AG10803 (cell line): Measurements from ENCODE around the gene KSR1.

Experiments
- DNase-seq: peaks from one replicate; pipeline ENCODE4 v3.0.0; 2010; ENCODE audit warnings: low read depth
- H3K4me3 ChIP-seq: 2 replicates; pipeline ENCODE4 v1.5.1; 2011; ENCODE audit warnings: mild to moderate bottlenecking, low read length, control low read depth
- TF ChIP-seq, protein P1 (sequence below): conservative IDR thresholded peaks from 2 replicates; pipeline ENCODE4 v1.5.1; 2011; ENCODE audit warnings: mild to moderate bottlenecking, low read length, control low read depth, inconsistent platforms

Gene KSR1

DNA sequence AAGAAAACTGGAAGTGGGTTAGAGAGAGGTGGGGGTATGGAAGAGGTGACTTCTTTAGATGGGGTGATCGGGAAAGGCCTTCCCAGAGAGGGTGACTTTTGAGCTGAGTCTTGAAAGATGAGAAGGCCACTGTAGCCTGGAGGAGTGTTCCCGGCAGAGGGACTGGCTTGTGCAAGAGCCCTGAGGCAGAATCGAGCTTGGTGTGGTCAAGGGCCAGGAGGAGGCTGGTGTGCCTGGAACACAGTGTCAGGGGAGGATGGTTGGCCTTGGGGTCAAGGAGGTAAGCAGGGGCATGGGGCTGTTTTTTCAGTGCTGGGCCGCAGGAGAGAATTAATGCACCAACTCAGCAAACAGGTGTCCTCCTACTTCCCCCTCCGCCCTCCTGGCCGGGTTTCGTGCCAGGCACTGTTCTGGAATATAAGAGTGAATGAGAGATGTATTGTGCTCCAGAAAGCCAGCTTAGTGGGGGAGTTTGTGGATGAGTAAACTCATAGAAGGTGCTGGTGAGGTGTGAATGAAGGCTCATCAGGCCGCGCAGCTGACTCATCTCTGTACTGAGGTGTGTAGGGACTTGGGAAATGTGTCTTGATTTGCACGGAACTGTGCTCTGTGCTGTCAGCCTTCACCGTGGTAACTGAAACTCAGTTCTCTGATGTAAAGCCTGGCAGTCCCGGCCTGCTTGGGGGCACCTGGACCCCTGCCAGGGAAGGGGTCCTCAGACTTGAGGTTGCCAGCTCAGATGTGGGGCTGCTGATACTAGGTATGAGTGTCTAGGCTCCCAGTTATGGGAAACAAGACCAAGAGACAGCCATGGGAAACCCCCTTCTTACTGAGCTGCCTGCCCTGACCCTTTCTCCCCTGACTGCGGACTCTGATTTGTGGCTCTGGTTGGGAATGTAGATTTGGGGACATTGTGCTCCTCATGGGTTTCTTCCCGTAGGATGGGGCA lies 15.3 kb downstream of the KSR1 start:
- TF ChIP-seq, protein P1, sequence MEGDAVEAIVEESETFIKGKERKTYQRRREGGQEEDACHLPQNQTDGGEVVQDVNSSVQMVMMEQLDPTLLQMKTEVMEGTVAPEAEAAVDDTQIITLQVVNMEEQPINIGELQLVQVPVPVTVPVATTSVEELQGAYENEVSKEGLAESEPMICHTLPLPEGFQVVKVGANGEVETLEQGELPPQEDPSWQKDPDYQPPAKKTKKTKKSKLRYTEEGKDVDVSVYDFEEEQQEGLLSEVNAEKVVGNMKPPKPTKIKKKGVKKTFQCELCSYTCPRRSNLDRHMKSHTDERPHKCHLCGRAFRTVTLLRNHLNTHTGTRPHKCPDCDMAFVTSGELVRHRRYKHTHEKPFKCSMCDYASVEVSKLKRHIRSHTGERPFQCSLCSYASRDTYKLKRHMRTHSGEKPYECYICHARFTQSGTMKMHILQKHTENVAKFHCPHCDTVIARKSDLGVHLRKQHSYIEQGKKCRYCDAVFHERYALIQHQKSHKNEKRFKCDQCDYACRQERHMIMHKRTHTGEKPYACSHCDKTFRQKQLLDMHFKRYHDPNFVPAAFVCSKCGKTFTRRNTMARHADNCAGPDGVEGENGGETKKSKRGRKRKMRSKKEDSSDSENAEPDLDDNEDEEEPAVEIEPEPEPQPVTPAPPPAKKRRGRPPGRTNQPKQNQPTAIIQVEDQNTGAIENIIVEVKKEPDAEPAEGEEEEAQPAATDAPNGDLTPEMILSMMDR, result no peak
- H3K4me3 ChIP-seq, result no peak overlapping the region
- DNase-seq, result no peak

DNA sequence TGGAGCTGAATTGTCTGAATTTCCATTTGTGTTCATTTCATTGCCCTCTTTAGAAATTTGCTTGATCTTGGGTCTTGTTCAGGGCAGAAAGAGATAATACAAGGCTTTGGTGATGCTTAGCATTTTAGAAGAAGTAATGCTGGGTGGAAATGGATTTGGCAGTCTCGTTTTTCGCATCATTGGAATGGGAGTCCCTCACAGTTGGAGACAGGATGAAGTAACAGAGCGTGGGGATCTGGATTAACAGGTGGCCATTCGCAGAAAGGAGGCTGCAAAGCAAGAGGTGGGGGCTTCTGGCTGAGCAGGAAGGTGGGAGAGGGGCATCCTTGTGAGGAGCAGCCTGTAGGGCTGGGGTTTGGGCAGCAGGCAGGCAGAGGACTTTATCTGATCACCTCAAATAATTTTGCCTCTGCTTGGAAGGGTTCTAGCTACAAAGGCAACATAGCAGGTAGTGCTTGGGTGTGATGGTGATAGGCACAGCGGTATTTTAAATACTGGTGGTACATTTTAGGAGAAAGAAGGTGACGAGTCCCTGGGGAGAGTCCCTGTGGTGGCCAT lies 17.0 kb downstream of the KSR1 start:
- DNase-seq, result no peak
- TF ChIP-seq, protein P1, result no peak
- H3K4me3 ChIP-seq, result no peak overlapping the region

DNA sequence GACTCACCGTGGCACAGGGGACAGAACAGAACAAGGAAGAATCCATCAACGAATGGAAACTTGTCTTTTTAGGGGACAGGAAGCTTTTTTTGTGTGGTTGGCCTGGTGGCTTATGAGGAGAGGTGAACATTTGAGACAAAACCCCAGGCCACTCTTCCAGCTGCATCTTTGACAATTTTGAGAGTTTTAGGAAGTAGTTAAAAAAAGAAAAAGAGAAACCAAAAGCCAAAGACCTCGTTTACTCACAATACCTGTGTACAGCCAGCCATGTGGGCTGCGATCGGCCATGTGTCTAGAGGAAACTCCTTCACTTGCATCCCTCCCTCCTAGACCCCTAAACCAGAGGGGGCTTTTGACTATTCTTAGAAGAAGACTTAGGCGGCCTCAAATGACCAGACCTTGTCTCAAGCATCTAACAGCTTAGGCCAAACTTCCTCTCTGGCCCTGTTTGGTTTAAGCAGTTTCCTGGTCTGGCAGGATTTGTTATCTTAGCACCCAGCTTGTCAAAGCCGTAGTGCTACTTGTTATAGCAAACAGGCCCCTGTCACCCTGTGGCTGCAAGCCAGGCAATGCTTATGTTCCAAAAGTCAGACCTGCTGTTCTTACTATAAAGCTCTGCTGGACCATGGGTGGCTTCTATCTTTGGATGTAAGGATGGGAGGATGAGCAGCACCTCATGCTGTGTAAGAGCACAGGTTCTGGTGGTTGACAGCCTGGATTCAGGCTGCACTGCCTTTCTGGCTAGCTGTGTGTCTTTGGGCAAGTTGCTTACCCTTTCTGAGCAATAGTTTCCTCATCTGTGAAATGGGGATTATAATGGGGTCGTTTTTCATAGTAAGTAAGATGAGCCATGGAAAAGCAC lies 17.7 kb downstream of the KSR1 start:
- DNase-seq, result no peak

DNA sequence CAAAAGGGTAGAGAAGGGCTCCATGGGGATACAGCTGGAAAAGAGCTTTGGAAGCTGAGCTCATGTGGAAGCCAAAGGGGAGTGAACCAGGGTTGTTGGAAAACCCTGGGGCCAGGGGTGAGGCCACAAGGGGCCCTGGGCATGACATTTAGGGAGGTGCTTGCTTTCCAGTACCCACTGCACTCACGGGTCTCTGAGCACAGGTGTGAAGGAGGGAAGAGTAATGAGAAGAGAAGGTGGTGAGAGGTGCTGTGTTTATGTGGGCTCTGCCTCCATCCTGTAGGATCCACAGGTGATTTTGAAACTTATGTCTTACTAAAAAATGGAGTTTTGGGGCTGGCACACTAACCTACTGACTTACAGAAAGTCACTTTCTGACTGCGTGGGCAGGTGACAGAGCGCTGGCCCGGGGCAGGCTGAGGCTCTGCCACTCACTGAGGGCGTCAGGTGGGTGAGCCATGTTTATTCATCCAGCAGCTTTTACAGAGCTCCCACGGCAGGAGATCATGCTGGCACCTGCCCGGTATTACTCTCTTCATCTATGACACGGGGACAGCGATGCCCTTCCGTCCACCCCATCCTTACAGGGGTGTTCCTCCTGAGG lies 18.9 kb downstream of the KSR1 start:
- no peak overlapping the region for H3K4me3 ChIP-seq

More for the DNA sequence above, 17.7 kb downstream of the KSR1 start:
- no peak overlapping the region for H3K4me3 ChIP-seq
- TF ChIP-seq, protein P1, result no peak

DNA sequence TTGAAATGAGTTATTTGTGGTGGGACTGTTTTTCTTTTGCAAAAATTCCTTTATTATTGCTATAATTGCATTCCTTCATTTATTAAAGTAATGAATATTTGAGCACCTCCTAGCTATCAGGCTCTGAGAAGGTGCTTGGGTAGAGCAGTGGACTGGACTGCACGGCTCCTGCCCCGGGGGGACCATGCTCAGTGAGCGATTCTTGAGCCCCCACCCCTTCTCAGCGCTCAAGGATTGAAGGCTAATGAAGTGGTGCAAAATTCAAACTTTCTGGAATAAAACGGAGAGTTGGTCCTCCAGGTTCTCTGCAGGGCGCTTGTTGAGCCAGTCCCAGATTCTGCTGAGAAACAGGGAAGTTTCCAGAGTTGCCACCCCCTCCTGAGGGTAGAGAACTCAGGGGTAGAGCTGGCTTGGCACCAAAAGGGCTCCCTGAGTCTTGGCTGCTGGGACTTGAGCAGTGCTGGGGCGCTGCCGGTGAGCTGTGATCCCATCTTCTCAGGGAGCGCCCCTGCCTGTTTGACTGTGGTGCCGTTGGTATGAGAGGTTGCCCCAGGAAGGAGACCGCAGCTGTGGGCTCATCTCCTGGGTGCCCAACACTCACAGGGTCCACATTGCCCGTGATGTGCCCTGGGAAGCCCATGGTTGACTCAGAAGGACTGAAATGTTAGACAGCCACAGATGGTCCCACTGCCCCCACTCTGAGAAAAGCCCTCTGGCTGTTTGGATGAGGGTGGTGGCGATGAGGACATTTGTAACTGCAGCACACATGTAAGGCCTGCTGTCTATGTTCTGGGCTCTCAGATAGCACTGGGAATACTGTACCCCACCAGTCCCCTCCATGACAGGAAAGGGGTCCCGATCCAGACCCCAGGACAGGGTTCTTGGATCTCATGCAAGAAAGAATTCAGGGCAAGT lies 20.0 kb downstream of the KSR1 start:
- no peak overlapping the region for H3K4me3 ChIP-seq
- DNase-seq, result no peak
- TF ChIP-seq, protein P1, result no peak

More for the DNA sequence above, 18.9 kb downstream of the KSR1 start:
- DNase-seq, result no peak
- TF ChIP-seq, protein P1, result no peak
